Fibroblast of lung (primary cell): Measurements from ENCODE around the gene DIAPH1.

ENCODE experiments used
- CTCF ChIP-seq, 2 donors: IDR thresholded peaks in 1 of 2; conservative IDR thresholded peaks in 1 of 2; 1 replicate in 1 of 2; 2 replicates in 1 of 2; pipeline ENCODE4 v1.5.1; 2011 to 2012; ENCODE audit warnings: low read length in 2 of 2, control low read depth in 1 of 2, inconsistent platforms in 1 of 2, low read depth in 1 of 2, mild to moderate bottlenecking in 1 of 2
- EZH2 ChIP-seq: IDR thresholded peaks from 2 replicates; pipeline ENCODE4 v1.5.1; 2012; ENCODE audit warnings: low read length, control low read depth, mild to moderate bottlenecking; ENCODE audit errors: missing control alignments

- no peak for TF ChIP-seq CTCF (conservative IDR thresholded peaks at IDR 0.05 in 1 of 2, IDR thresholded peaks at IDR 0.05 in 1 of 2; ENCODE audit: low read depth in 1 of 2, low read length in 2 of 2)
- TF ChIP-seq EZH2: no peak
These were observed 13.8 kb upstream of the DIAPH1 start for GRCh38 chr5:141632650-141633049.
